Measurements from ENCODE around the gene PLD4.
A peak's percentile ranks its signal among the peaks of the same experiment; 100 is the strongest.
"Not testable (repeated sequence)": the region's sequence is repeated elsewhere in the genome, so short reads cannot be mapped to it uniquely, and the experiment has no call there.

The PLD4 gene

GRCh38 chr14:104886690-104887622 lies 37.7 kb upstream of the PLD4 start:
- DNase-seq: no peak

- DNase-seq: no peak
These were observed 36.8 kb upstream of the PLD4 start for GRCh38 chr14:104887623-104888488.

- no peak for DNase-seq
These were observed 35.9 kb upstream of the PLD4 start for GRCh38 chr14:104888489-104889374.

- no peak for DNase-seq
These were observed 35.3 kb upstream of the PLD4 start for GRCh38 chr14:104889375-104889757.

- not testable (repeated sequence) for DNase-seq
These were observed 34.4 kb upstream of the PLD4 start for GRCh38 chr14:104890292-104890691.

GRCh38 chr14:104891121-104891551 lies 33.5 kb upstream of the PLD4 start:
- no peak for DNase-seq

- no peak for DNase-seq
These were observed 32.8 kb upstream of the PLD4 start for GRCh38 chr14:104891664-104892530.

- no peak for DNase-seq
These were observed 31.9 kb upstream of the PLD4 start for GRCh38 chr14:104892531-104893434.

GRCh38 chr14:104893435-104894207 lies 31.1 kb upstream of the PLD4 start:
- DNase-seq: no peak

GRCh38 chr14:104894331-104895206 lies 30.1 kb upstream of the PLD4 start:
- no peak for DNase-seq

GRCh38 chr14:104895207-104895785 lies 29.4 kb upstream of the PLD4 start:
- no peak for DNase-seq

- DNase-seq: peak; percentile 11
These were observed 28.7 kb upstream of the PLD4 start for GRCh38 chr14:104895786-104896661.

GRCh38 chr14:104897330-104898194 lies 27.1 kb upstream of the PLD4 start:
- DNase-seq: no peak

- no peak for DNase-seq
These were observed 26.5 kb upstream of the PLD4 start for GRCh38 chr14:104898195-104898558.

- DNase-seq: no peak
These were observed 25.7 kb upstream of the PLD4 start for GRCh38 chr14:104898870-104899510.

GRCh38 chr14:104899781-104900180 lies 24.9 kb upstream of the PLD4 start:
- no peak for DNase-seq

Data from NCI-H524 treated with DMSO at 0.1 percent for 48 hours (cell line).